ENCODE data around the gene FCHSD2. TPM values are rescaled to one million over a fixed set of nuclear protein-coding genes. Genes with fewer than 3 reads are reported as not detected.
A peak's percentile ranks its signal among the peaks of the same experiment; 100 is the strongest.
"Not testable (repeated sequence)": the region's sequence is repeated elsewhere in the genome, so short reads cannot be mapped to it uniquely, and the experiment has no call there.

FCHSD2 gene
- total and polyA plus RNA-seq, 2 experiments from 2014 or later = 9.1 to 19.8 TPM

GRCh38 chr11:72920001-72920400 lies 222.1 kb downstream of the FCHSD2 start:
- no peaks in the 10 kb centered on the region for H3K27me3 ChIP-seq (replicated peaks; ENCODE audit: insufficient read depth)
- DNase-seq = no peak
- no peaks in the 10 kb centered on the region for H3K9me3 ChIP-seq (ENCODE audit: low read depth)
- no peak overlapping the region for H3K4me3 ChIP-seq
- H3K79me2 ChIP-seq (ENCODE audit: insufficient read depth) = no peaks in the 10 kb centered on the region
- H3K9ac ChIP-seq = no peak overlapping the region
- no peaks in the 10 kb centered on the region for H3F3A ChIP-seq (ENCODE audit: insufficient read depth)
- H3K9me2 ChIP-seq (ENCODE audit: insufficient read depth) = no peaks in the 10 kb centered on the region
- no peak overlapping the region for H3K27ac ChIP-seq
- no peak for TF ChIP-seq EZH2 (IDR thresholded peaks at IDR 0.05; ENCODE audit: insufficient read depth, poor library complexity, severe bottlenecking)
- no peak for TF ChIP-seq EZH2phosphoT487 (IDR thresholded peaks at IDR 0.05; ENCODE audit: insufficient read depth, low read depth)
- H3K4me2 ChIP-seq (ENCODE audit: unreplicated experiment) = no peak overlapping the region
- no peaks in the 10 kb centered on the region for H3K36me3 ChIP-seq (ENCODE audit: low read depth)
- H4K20me1 ChIP-seq (ENCODE audit: insufficient read depth) = no peaks in the 10 kb centered on the region
- H2AFZ ChIP-seq = no peak overlapping the region
- peaks cover 12% of the 10 kb centered on the region for H3K4me1 ChIP-seq (ENCODE audit: insufficient read depth)
- in situ Hi-C loops (cut with MboI) = no loop called here

- no peak overlapping the region for H3K4me3 ChIP-seq
- H3K79me2 ChIP-seq (ENCODE audit: insufficient read depth) = no peaks in the 10 kb centered on the region
- H3K4me2 ChIP-seq (ENCODE audit: unreplicated experiment) = no peak overlapping the region
- no peaks in the 10 kb centered on the region for H3K36me3 ChIP-seq (ENCODE audit: low read depth)
- TF ChIP-seq EZH2phosphoT487 (IDR thresholded peaks at IDR 0.05; ENCODE audit: insufficient read depth, low read depth) (no peak), EZH2 (IDR thresholded peaks at IDR 0.05; ENCODE audit: insufficient read depth, poor library complexity, severe bottlenecking) (no peak)
- no peaks in the 10 kb centered on the region for H3K27me3 ChIP-seq (replicated peaks; ENCODE audit: insufficient read depth)
- H3K27ac ChIP-seq = no peak overlapping the region
- no peaks in the 10 kb centered on the region for H3K9me3 ChIP-seq (ENCODE audit: low read depth)
- no peak overlapping the region for H3K9ac ChIP-seq
- H2AFZ ChIP-seq = no peak overlapping the region
- in situ Hi-C loops (cut with MboI) = no loop called here
- no peaks in the 10 kb centered on the region for H4K20me1 ChIP-seq (ENCODE audit: insufficient read depth)
- peaks cover 12% of the 10 kb centered on the region for H3K4me1 ChIP-seq (ENCODE audit: insufficient read depth)
- no peaks in the 10 kb centered on the region for H3F3A ChIP-seq (ENCODE audit: insufficient read depth)
- peak; percentile 24 for DNase-seq
- H3K9me2 ChIP-seq (ENCODE audit: insufficient read depth) = no peaks in the 10 kb centered on the region
Observed at GRCh38 chr11:72918851-72919250, 223.3 kb downstream of the FCHSD2 start.

DNA sequence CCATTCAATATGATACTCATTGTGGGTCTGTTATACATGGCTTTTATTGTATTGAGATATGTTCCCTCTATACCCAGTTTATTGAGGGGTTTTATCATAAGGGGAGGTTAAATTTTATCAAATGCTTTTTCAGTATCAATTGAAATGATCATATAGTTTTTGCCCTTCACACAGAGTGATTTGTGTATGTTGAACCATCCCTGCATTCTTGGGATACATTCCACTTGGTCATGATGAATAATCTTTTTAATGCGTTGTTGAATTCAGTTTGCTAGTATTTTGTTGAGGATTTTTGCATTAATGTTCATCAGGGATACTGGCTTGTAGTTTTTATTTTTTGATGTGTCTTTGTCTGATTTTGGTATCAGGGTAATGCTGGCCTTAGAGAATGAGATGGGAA lies 229.9 kb downstream of the FCHSD2 start:
- in situ Hi-C loops (cut with MboI) = no loop called here
- DNase-seq = no peak
- WGBS, 2 experiments (ENCODE audit: low coverage in 1 of 2, low lambda C conversion rate in 2 of 2, missing lambda C conversion rate in 2 of 2) = 96 to 100% methylated on average over 1 of the region's 1 CpG
- Histone ChIP-seq H2AFZ (no peak overlapping the region), H3K4me1 (ENCODE audit: insufficient read depth) (no peaks in the 10 kb centered on the region), H4K20me1 (ENCODE audit: insufficient read depth) (no peaks in the 10 kb centered on the region), H3K9ac (no peak overlapping the region), H3K4me2 (ENCODE audit: unreplicated experiment) (no peak overlapping the region), H3K4me3 (no peak overlapping the region), H3K27ac (no peak overlapping the region), H3K27me3 (replicated peaks; ENCODE audit: insufficient read depth) (no peaks in the 10 kb centered on the region), H3K9me3 (ENCODE audit: low read depth) (no peaks in the 10 kb centered on the region), H3K36me3 (ENCODE audit: low read depth) (peaks cover 4% of the 10 kb centered on the region; the same call in 1 of the 2 replicates), H3K9me2 (ENCODE audit: insufficient read depth) (no peaks in the 10 kb centered on the region), H3F3A (ENCODE audit: insufficient read depth) (no peaks in the 10 kb centered on the region), H3K79me2 (ENCODE audit: insufficient read depth) (no peaks in the 10 kb centered on the region)
- no peak for TF ChIP-seq EZH2 (IDR thresholded peaks at IDR 0.05; ENCODE audit: insufficient read depth, poor library complexity, severe bottlenecking)
- TF ChIP-seq EZH2phosphoT487 (IDR thresholded peaks at IDR 0.05; ENCODE audit: insufficient read depth, low read depth) = no peak

DNA sequence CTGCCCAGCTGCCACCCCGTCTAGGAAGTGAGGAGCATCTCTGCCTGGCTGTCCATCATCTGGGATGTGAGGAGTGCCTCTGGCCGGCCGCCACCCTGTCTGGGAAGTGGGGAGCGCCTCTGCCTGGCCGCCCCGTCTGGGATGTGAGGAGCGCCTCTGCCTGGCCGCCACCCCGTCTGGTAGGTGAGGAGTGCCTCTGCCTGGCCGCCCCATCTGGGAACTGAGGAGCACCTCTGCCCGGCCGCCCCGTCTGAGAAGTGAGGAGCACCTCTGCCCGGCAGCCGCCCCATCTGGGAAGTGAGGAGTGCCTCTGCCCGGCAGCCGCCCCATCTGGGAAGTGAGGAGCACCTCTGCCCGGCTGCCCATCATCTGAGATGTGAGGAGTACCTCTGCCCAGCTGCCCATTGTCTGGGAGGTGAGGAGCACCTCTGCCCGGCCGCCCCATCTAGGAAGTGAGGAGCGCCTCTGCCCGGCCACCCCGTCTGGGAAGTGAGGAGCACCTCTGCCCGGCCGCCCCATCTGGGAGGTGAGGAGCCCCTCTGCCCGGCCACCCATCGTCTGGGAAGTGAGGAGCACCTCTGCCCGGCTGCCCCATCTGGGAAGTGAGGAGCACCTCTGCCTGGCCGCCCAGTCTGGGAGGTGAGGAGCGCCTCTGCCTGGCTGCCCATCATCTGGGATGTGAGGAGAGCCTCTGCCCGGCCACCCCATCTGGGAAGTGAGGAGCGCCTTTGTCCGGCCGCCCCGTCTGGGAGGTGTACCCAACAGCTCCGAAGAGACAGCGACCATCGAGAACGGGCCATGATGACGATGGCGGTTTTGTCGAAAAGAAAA lies 232.3 kb downstream of the FCHSD2 start:
- H3K4me3 ChIP-seq; H4K20me1 ChIP-seq (ENCODE audit: insufficient read depth); in situ Hi-C loops (cut with MboI); H3K27ac ChIP-seq; H3K9me3 ChIP-seq (ENCODE audit: low read depth); H2AFZ ChIP-seq; DNase-seq; H3K4me2 ChIP-seq (ENCODE audit: unreplicated experiment); H3K9ac ChIP-seq; H3K9me2 ChIP-seq (ENCODE audit: insufficient read depth); H3K79me2 ChIP-seq (ENCODE audit: insufficient read depth); H3F3A ChIP-seq (ENCODE audit: insufficient read depth); H3K4me1 ChIP-seq (ENCODE audit: insufficient read depth); H3K27me3 ChIP-seq (replicated peaks; ENCODE audit: insufficient read depth): not testable (repeated sequence)
- WGBS, 2 experiments (ENCODE audit: low coverage in 1 of 2, low lambda C conversion rate in 2 of 2, missing lambda C conversion rate in 2 of 2) = 93 to 95% methylated on average over 22 to 42 of the region's 42 CpGs
- H3K36me3 ChIP-seq (ENCODE audit: low read depth) = peaks cover 15% of the 10 kb centered on the region

Data from GM23248 (cell line).